22Rv1 (cell line): ENCODE measurements around the gene TRERF1.

ENCODE experiments used
- H3K27ac ChIP-seq: fragments of 450-650 bp; 2 replicates; pipeline ENCODE4 v1.5.1; 2017
- CTCF ChIP-seq: fragments of 450-650 bp; IDR thresholded peaks from 2 replicates; pipeline ENCODE4 v1.5.1; 2017; ENCODE audit warnings: mild to moderate bottlenecking
- ZFX ChIP-seq: fragments of 450-650 bp; IDR thresholded peaks from 2 replicates; pipeline ENCODE4 v1.6.1; 2017; ENCODE audit warnings: antibody characterized with exemption, borderline replicate concordance

The TRERF1 gene

GRCh38 chr6:42451333-42452170 is at the start of gene TRERF1:
Gene TRERF1 (minus strand): TSS chr6:42451926. CDS start chr6:42269590, 182,336 bp downstream.
- H3K27ac ChIP-seq: peak within 1 kb of the TSS; percentile 88
- TF ChIP-seq ZFX (no peak), CTCF (no peak)

- H3K27ac ChIP-seq: no peak overlapping the region
- TF ChIP-seq CTCF (no peak), ZFX (no peak)
These were observed 46.9 kb upstream of the TRERF1 start for GRCh38 chr6:42498473-42499128.

GRCh38 chr6:42493914-42494539 is 42.3 kb upstream of the TRERF1 start:
- TF ChIP-seq CTCF (no peak), ZFX (no peak)
- H3K27ac ChIP-seq: no peak overlapping the region

GRCh38 chr6:42488129-42488528 is 36.4 kb upstream of the TRERF1 start:
- TF ChIP-seq CTCF (no peak), ZFX (no peak)
- no peak overlapping the region for H3K27ac ChIP-seq

DNA sequence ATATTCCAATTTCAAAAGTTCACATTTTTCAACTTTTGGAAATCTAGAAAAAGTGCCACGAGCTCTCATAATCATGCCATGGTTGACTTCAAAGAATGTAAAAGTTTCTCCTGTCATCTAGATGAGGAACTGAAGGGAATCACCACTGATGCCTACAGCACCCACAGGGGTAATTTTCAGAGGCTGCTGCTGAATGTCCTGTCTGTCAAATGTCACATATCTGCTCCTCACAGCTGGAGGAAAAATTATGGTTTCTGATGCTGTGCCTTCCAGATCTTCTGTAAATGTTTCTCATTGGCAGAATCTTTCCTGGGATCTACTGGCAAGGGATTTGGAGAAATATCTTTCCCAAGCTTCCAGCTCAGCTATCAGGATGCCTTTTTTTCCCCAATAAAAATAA is 32.5 kb upstream of the TRERF1 start:
- H3K27ac ChIP-seq: no peak overlapping the region
- no peak for TF ChIP-seq ZFX
- no peak for TF ChIP-seq CTCF

- no peak overlapping the region for H3K27ac ChIP-seq
- TF ChIP-seq ZFX: no peak
- TF ChIP-seq CTCF: no peak
These were observed 30.4 kb upstream of the TRERF1 start for GRCh38 chr6:42482174-42482573.
